Measurements from ENCODE around the gene UPB1.
A peak's percentile ranks its signal among the peaks of the same experiment; 100 is the strongest.
"Not testable (repeated sequence)": the region's sequence is repeated elsewhere in the genome, so short reads cannot be mapped to it uniquely, and the experiment has no call there.

Gene UPB1

GRCh38 chr22:24482575-24482974, 12.6 kb upstream of the UPB1 start:
- DNase-seq = peak; percentile 88

DNA sequence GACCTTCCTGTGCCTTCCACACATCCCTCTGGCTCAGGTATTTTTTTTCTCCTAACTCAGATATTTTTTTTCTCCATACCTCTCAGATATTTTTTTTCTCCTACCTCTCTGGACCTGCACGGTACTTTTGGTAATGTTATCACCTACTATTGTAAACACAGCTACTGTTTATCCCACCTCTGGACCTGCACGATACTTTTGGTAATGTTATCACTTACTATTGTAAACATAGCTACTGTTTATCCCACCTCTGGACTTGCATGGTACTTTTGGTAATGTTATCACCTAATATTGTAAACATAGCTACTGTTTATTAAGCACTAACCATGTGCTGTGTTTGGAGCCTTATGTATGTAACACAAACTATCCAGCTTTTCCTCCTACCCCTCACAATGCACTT, 12.1 kb upstream of the UPB1 start:
- no peak for DNase-seq

DNA sequence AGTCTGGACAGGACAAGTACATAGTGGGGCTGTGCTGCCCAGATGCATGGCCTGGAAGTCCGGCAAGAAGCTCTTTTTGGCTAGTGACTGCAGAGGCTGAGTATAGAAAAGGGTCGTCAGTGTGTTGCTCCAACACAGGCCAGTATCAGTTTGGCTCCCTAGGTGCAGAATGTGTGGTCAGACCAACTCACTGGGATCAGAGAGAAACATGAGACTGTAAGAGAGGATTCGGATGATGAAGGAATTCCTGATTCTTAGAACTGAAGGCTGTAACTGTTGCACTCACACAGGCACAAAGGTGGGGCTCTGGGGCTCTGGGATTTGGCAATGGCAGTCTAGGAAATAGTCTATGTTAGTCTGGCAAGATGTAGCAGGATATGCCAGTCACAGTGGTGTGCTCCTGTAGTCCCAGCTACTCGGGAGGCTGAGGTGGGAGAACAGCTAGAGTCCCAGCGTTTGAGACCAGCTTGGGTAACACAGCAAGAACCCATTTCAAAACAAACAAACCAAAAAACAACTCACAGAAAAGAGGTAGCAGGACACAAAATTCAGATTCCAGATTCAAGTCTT, 11.1 kb upstream of the UPB1 start:
- peak; percentile 43 for DNase-seq

DNA sequence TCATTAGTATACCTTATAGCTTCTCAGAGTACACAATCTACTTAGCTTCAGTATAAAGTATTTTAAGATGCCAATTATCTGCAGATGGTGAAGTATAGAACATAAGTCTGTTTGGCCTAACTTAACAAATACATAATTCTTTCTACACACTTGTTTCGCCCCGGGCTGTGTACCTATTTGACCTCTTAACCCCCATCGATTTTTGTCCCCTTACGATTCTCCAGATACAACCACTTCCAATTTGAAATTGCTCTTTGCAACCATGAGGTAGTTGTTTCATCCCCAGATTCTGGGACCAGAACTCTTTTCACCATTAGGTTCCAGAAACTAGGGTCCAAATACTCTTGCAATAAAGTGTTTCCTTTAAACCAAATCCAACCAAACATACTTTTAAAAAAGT, 10.0 kb upstream of the UPB1 start:
- DNase-seq = no peak

DNA sequence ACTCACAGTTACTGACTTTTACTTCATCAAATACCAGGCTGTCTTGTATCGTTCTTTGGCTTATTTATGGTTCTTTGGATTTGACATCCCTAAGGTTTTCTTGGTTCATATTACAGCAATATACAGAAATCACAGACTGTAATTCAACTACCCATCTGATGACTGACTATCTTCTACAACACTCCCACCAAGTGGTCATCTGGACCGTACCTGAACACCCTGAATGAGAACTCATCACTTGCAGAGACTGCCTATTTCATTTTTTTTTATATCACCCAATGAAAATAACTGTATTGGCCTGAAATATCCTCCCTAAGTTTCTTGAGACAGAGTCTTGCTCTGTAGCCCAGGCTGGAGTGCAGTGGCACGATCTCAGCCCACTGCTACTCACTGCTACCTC, 9.5 kb upstream of the UPB1 start:
- DNase-seq = peak; percentile 45

DNA sequence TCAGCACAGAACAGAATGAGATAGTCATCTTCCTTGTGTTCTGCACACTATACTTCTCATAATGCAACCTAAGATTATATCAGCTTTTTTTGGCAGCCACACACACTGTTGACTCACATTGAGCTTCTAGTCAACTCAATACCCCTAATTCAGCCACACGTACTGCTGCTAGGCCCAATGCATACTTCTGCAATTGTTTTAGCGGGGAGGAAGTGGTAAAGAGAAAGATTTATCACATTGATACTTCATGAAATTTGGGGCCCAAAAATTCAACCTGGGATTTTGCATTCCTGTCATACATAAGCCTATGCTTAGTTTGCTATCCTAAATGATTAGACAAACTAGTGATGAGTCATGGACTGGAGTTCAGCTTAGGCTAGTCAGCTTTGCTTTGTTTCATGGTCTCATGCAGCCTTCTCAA, 8.6 kb upstream of the UPB1 start:
- DNase-seq = peak; percentile 98

DNA sequence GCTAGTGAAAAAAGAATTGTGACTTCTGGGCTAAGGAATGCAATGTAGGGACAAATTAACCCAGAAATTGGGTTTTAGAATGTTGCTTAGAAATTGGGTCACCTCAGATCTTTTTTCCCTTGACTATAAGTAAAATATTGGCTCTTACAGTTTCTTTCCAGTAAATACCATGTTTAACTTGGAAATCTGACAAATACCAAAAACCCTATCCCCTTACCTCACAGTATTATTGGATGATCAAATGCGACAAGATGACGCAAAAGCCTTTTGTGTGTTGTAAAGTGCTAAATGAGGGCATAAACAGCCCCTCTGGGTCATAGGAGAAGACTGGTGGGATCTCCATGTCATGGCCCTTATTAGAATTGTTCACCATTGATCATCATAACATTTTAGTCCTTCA, 6.1 kb upstream of the UPB1 start:
- DNase-seq = peak; percentile 38

GRCh38 chr22:24489434-24489833, 5.7 kb upstream of the UPB1 start:
- not testable (repeated sequence) for DNase-seq

GRCh38 chr22:24492391-24492790, 2.7 kb upstream of the UPB1 start:
- DNase-seq = no peak

DNA sequence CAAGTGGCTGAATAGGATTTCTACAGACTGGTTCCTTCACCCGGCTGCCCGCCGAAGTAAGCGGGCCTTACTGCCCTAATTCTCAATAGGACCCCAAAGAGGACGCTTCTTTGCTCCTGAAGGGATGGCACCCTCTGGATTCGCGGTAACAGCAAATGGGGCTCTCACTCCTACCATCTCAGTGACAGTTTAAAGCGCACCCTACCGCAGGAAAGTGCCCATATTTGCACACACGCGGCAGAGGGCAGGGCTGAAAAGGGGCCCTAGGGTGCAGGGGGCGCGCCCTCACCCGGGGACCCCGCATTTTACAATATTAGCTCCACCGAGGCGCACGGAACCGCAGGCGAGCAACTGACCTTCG, 985 bp upstream of the UPB1 start:
- no peak for DNase-seq

DNA sequence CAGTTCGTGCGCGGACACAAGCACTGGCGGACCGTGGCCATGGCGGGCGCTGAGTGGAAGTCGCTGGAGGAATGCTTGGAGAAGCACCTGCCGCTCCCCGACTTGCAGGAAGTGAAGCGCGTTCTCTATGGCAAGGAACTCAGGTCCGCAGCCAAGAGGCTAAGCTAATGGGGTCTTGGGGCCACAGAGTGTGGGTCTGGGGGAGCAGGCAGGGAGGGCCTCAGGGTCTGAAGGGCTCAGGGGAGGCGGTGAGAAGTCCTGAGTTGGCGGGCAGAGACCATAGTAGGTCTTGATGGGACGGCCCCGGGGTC, 188 bp downstream of the UPB1 start:
- DNase-seq = no peak

DNA sequence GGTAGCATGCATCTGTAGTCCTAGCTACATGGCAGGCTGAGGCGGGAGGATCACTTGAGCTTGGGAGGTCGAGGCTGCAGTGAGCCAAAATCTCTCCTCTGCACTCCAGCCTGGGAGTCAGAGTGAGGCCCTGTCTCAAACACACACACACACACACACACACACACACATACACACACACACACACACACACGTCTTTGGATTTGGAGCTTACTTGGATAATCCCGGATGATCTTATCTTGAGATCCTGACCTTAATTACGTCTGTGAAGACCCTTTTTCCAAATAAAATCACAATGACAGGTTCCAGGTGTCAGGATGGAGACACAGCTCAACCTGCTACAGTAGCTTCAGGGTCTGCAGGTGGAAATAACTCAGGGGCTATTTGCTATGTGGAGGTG, 1.1 kb downstream of the UPB1 start:
- no peak for DNase-seq

- DNase-seq = no peak
Measured at GRCh38 chr22:24496661-24497060, 1.5 kb downstream of the UPB1 start.

DNA sequence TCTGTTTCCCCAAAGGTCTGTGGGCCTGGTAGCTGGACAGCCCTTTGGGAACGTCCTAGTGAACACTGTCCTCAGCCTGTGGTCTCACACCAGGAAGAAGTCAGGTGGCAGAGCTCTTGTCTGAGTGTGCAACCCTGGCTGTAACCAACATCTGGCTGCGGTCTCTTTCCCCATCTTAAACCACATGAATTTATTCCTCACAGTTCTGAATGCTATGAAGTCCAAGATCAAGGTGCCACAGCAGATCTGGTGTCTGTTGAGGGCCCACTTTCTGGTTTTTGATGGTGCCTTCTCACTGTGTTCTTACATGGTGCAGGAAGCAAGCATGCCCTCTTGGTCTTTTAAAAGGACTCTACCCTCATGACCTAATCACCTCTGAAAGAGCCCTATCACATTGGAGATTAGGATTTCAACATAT, 2.7 kb downstream of the UPB1 start:
- no peak for DNase-seq

- no peak for DNase-seq
Measured at GRCh38 chr22:24498824-24499223, 3.7 kb downstream of the UPB1 start.

- DNase-seq = no peak
Measured at GRCh38 chr22:24499706-24500276, 4.7 kb downstream of the UPB1 start.

DNA sequence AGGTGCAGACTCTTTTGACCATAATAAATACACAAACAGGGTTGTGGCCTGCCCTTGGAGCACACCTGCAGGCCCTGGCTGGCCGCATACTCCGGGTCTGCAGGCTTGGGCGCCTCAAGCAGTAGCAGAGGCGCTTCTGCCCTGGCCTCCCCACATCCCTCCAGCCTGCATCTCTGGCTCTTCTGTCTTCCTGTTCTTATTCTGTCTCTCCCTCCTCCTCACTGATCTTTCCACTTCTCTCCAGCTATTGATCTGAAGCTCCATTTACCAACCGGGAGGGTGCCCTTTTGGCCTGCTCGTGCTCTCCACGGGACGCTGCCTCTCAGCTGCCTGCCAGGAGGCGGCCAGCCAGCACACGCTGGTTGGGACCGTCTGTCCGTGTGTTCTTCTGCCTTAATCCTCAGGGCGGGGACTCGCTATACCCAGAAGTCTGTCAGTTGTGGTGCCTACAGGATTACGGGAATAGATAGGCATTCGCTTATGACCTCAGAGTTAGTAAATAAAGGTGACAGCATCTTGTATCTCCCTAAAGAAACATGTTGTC, 5.2 kb downstream of the UPB1 start:
- no peak for DNase-seq

DNA sequence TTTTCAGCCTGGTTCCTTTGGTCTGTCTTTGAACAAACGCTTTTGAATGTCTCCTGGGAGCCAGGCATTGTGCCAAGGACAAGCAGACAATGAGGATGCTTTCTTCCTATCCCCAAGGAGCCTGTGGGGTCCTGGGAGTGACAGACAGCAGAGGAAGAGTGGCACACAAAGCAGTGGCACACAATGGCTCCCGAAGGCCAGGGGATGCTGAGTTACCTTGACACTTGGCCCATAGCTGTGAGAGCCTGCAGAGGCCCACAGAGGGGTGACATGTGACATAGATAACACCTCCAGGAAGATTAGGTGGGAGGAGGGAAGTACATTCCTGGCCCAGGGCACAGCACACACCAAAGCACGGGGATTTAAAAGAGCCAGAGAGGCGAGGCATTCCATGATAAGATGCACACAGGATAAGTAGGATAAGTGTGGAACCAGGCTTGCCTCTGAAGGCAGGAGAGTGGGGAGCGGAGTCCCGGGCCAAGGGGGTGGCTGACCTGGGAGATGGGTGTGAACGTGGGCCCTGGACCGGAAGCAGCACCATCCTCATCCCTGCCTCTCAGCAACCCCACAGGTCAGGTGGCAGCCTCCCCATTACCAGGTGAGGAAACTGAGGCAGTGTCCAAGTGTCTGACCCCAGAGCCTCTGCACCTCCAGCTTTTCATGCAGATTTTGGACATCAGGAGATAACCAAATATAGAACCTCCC, 6.3 kb downstream of the UPB1 start:
- no peak for DNase-seq

GRCh38 chr22:24502034-24502433, 6.9 kb downstream of the UPB1 start:
- no peak for DNase-seq

DNA sequence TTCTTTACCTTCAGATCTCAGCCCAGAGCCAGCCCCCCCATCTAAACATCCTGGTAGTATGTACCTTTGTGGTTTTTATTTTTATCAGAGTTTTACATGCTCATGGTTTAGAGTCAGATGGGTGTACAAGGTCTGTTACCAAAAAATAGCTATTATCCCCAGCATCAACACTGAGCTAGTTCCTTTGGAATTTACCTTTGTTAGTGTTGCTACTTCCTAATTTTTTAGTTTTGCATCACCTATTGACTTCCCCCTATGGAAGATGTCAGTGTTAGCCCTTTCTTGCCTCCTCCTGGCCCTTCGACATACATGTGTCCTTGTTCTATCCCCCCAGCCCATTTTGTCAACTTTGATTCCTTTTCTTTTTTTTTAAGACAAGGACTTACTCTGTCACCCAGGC, 7.4 kb downstream of the UPB1 start:
- DNase-seq = no peak

DNA sequence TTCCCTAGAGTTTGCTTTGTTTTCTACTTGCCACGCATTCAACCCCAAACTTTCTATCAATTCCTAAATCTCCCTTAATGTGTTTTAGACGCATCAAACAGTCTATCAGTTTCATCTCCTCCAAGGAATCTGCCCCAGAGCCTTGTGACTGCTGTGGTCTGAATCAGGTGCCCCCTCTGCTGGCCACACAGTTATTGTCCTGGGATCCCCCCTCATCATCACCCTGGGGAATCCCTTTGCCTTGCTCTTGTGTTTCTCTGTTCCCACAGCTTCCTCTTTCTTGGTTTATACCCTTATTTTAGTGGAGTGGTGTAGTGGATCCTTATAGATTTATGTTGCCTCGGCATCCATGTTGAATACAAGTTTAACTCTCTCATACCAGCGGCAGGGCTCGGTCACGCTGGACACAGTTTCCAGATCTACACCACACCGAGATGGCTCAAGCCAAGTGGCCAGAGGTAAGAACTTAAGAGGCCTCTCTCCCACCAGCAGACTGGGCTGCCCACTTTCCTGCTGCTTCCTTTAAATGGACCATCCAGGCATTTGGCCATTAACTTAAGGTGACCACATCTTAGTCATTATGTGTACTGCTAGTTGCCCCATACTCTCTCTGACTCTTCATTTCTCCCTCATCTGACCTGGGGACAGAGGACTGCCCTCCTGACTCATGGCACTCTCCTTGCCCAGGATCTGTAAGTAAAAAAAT, 8.2 kb downstream of the UPB1 start:
- peak; percentile 62 for DNase-seq

DNA sequence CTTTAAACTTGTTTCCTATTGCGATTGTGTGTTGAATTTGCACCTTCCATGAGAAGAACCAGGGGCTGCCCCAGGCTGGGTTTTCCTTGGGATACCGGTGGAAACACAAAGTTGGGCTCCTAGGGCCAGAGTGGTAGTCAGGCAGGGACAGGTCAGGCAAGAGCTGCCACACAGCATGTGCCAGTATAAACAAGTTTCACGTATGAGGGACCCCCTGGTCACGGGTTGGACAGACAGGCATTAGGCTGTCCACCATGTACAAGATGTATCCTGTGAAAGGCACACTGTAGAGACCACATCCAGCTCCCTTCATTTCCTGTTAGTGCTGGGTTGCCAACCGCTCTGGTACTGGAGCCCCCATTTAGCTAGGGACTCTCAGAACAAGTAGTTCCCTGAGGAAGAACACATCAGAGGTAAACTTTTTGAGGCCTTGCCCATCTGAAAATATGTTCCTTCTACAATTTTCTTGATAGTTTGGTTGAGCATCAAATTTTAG, 8.8 kb downstream of the UPB1 start:
- DNase-seq = no peak

DNA sequence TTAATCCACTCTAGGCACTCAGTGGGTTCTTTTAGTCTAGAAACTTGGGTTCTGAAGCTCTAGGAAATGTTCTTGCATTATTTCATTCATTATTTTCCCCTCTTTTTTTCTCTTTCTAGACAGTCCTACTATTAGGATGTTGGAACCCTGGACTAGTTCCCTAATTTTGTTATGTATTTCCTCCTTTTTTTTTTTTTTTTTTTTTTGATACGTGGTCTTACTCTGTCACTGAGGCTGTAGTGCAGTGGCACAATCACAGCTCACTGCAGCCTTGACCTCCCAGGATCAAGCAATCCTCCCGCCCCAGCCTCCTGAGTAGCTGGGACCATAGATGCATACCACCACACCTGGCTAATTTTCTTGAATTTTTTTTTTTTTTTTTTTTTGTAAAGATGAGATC, 9.4 kb downstream of the UPB1 start:
- no peak for DNase-seq
